Heart right ventricle (tissue), 16 donors: ENCODE measurements around the gene FGGY. TPM values are rescaled to one million over a fixed set of nuclear protein-coding genes. Genes with fewer than 3 reads are reported as not detected.

Experiments used
- ATAC-seq, 8 donors: fragments of 200-7000 bp; cut with Tn5 transposase; one replicate each; pipeline ENCODE4 v1.9.1; 2020; ENCODE audit warnings: mild to moderate bottlenecking in 8 of 8, moderate library complexity in 8 of 8, moderate number of reproducible peaks in 1 of 8
- DNase-seq, 2 donors: peaks; one replicate each; pipeline ENCODE4 v3.0.0-alpha.2; 2020
- H3K27ac ChIP-seq, 10 donors: fragments of 200-600 bp; sonication (generic) in 2 of 10; one replicate each; pipeline versions ENCODE4 v1.5.0 to v1.8.0; 2020 to 2022; ENCODE audit warnings: mild to moderate bottlenecking in 3 of 10
- H3K27me3 ChIP-seq, 7 donors: fragments of 200-600 bp; one replicate each; pipeline ENCODE4 v1.8.0; 2021 to 2022; ENCODE audit warnings: mild to moderate bottlenecking in 2 of 7
- H3K36me3 ChIP-seq, 9 donors: fragments of 200-600 bp; sonication (generic) in 1 of 9; one replicate each; pipeline versions ENCODE4 v1.5.0 to v1.8.0; 2020 to 2022; ENCODE audit warnings: mild to moderate bottlenecking in 2 of 9
- H3K4me1 ChIP-seq, 9 donors: fragments of 200-600 bp; sonication (generic) in 1 of 9; one replicate each; pipeline versions ENCODE4 v1.5.0 to v1.8.0; 2020 to 2022; ENCODE audit warnings: mild to moderate bottlenecking in 4 of 9
- H3K4me3 ChIP-seq, 10 donors: fragments of 200-600 bp; sonication (generic) in 2 of 10; one replicate each; pipeline versions ENCODE4 v1.5.0 to v1.8.0; 2020 to 2022; ENCODE audit warnings: mild to moderate bottlenecking in 7 of 10, moderate library complexity in 2 of 10
- H3K9me3 ChIP-seq, 11 donors: fragments of 200-600 bp in 10 of 11; sonication (generic) in 2 of 11; one replicate each; pipeline versions ENCODE4 v1.5.0 to v1.8.0; 2013 to 2022; ENCODE audit warnings: mild to moderate bottlenecking in 2 of 11, control low read depth in 1 of 11, moderate library complexity in 1 of 11
- WGBS, 2 donors: extraction: QIAGEN DNeasy Blood & Tissue Kit; methylation state at CpG; one replicate each; pipeline ENCODE4 v1.1.7; 2013; ENCODE audit warnings: inconsistent platforms in 1 of 2; 5-methylcytosine and 5-hydroxymethylcytosine counted together
- intact Hi-C, 10 donors: fragments of 100-400 bp; cut with DNase I; formaldehyde crosslinking; loops; one replicate each; pipeline versions ENCODE4 v1.11.1 to v1.14.2; 2022
- polyA plus RNA-seq, 2 donors: library from polyadenylated mRNA; stranded (reverse); fragments of 200-250 nt; gene quantifications; one replicate each; pipeline ENCODE4 v1.2.3, GENCODE V29; 2013
- total RNA-seq, 10 donors: library from RNA; stranded (reverse); fragmentation: NEBNext Ultra II Directional in 3 of 10; extraction: Animal tissue kit (Norgen Biotek cat#: 25700) in 3 of 10; gene quantifications; one replicate each; pipeline versions ENCODE4 v1.2.1 to v1.2.4, GENCODE V29; 2021 to 2023
- TF ChIP-seq, protein P1 (sequence below), 9 donors: fragments of 200-600 bp; sonication (generic) in 2 of 9; IDR thresholded peaks; one replicate each; pipeline versions ENCODE4 v1.5.0 to v1.8.0; 2021 to 2022; ENCODE audit warnings: antibody characterized with exemption in 9 of 9, mild to moderate bottlenecking in 5 of 9, moderate library complexity in 1 of 9
- donor health status: Arrhythmogenic right ventricular cardiomyopathy.
- donor health status: ischemic (EF 13 %, LVEDD 7.1; RV severe dilation, severe dysfunction).
- donor health status: healthy with polysubstance abuse.
- donor health status: DM: no; HTN: yes; CAD: no.
- donor health status: DM: no; HTN: no; CAD: no.
- donor health status: ischemic (EF 25% LVEDD 6.9; RV normal size, moderate dysfunction).
- donor health status: ischemic (EF 25% LVEDD 5.7; RV mildly dilated, moderate dysfunction).
- donor health status: healthy.
- donor health status: DM: yes; HTN: yes; CAD: no.
- donor health status: Ischemic cardiomyopathy.
- donor health status: ischemic (EF 35%, LVEDD 5.7; RV mildly dilated, moderate dysfunction).
- donor health status: nonischemic (EF 11% LVEDD 7.7; RV severe dilation, severe dysfunction).
- donor health status: DM: yes; HTN: yes; CAD: no.
- donor health status: PGD.
- donor health status: ischemic (EF 29% LVEDD 5.4; RV normal size, mild dysfunction).
- donor health status: nonischemic (EF 23%, LVEDD 6.1; RV moderate dilation, normal function).

The FGGY gene
- total and polyA plus RNA-seq, 12 donors = 3.1 to 51.8 (median 34.7) TPM

DNA sequence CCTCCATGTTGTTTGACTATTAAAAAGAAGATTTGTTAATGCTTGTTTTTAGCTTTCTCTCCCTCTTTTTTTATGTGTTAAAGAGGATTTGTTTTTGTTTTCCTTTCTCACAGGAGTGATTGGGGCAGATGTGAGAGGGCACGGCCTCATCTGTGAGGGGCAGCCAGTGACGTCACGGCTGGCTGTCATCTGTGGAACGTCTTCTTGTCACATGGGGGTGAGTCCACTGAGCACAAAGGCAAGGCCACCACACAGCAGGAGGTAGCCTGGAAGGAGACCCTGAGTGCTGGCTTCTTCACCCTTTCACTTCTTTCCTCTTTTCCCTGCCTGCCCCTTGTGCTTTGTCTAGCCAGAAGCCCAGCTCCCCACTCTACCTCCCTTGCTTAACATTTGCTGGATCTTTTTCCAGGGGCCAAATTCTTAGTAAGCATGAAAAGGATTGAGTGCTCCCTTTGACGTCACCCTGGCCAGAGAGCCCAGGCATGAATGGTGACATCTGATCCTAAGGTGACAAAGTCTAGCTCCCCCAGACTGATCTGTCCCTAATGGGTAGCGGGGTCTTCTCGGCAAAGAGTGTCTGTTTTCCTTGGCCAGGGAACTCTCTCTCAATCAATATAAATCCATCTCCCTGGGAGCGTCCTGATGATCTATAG lies 257.2 kb downstream of the FGGY start:
- ATAC-seq (no peak), DNase-seq (no peak)
- no peak overlapping the region for H3K4me3 ChIP-seq
- WGBS, 2 donors = 76 to 82% methylated on average over 8 of the region's 8 CpGs
- intact Hi-C loops = no loop called here
- no peaks in the 10 kb centered on the region for H3K27me3 ChIP-seq
- peaks cover 0 to 24% (median 0%) of the 10 kb centered on the region in 9 donors for H3K4me1 ChIP-seq
- H3K36me3 ChIP-seq = peaks cover 0 to 13% (median 0%) of the 10 kb centered on the region in 9 donors
- H3K27ac ChIP-seq = no peak overlapping the region
- TF ChIP-seq, protein P1, sequence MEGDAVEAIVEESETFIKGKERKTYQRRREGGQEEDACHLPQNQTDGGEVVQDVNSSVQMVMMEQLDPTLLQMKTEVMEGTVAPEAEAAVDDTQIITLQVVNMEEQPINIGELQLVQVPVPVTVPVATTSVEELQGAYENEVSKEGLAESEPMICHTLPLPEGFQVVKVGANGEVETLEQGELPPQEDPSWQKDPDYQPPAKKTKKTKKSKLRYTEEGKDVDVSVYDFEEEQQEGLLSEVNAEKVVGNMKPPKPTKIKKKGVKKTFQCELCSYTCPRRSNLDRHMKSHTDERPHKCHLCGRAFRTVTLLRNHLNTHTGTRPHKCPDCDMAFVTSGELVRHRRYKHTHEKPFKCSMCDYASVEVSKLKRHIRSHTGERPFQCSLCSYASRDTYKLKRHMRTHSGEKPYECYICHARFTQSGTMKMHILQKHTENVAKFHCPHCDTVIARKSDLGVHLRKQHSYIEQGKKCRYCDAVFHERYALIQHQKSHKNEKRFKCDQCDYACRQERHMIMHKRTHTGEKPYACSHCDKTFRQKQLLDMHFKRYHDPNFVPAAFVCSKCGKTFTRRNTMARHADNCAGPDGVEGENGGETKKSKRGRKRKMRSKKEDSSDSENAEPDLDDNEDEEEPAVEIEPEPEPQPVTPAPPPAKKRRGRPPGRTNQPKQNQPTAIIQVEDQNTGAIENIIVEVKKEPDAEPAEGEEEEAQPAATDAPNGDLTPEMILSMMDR (IDR thresholded peaks at IDR 0.05) = no peak
- H3K9me3 ChIP-seq = peaks cover 0 to 21% (median 6%) of the 10 kb centered on the region in 11 donors

DNA sequence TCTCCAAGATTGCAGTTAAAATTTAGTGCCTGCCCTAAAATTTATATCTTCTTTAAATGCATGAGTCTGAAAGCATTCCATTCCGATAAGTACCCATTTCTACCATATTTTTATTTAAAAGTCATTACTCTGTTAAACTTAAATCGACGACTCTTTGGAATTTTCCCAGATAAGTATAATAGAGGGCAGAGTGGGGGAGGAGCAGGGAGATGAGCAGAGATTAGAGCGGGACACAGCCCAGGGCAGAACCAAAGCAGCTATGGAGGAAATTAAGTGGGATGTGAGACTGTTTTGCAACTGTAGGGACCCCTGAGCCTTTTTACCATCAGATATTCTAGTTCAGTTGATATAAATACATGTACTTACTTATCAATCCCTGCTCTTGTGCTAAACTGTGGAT lies 257.9 kb downstream of the FGGY start:
- peaks cover 0 to 19% (median 0%) of the 10 kb centered on the region in 9 donors for H3K4me1 ChIP-seq
- intact Hi-C loops = no loop called here
- 81% methylated on average over 4 of the region's 4 CpGs for WGBS, 2 donors
- H3K27ac ChIP-seq = no peak overlapping the region
- no peak overlapping the region for H3K4me3 ChIP-seq
- no peaks in the 10 kb centered on the region for H3K27me3 ChIP-seq
- H3K36me3 ChIP-seq = peaks cover 0 to 13% (median 0%) of the 10 kb centered on the region in 9 donors
- H3K9me3 ChIP-seq = peaks cover 0 to 23% (median 6%) of the 10 kb centered on the region in 11 donors
- TF ChIP-seq, protein P1 (IDR thresholded peaks at IDR 0.05) = no peak
- DNase-seq = no peak
- ATAC-seq = no peak

DNA sequence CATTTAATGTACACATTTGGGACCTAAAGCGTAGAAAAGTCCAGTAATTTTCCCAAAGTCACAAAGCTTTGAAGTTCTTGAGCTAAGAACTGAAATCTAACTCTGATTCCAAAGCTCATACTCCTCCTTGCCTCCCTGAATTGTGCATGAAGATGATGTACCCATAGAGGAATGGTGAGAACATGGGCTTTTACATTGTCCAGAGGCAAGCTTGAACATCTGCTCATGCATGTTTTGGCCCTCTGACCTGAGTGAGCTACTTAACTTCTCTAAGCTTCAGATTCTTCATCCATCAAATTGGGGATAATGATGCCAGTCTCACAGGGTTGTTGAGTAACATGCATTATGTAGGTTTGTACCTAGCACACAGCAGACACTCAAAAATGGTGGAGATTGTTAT lies 259.5 kb downstream of the FGGY start:
- DNase-seq = no peak
- Histone ChIP-seq H3K4me3 (no peak overlapping the region), H3K27ac (no peak overlapping the region), H3K27me3 (no peaks in the 10 kb centered on the region), H3K4me1 (peaks cover 0 to 9% (median 0%) of the 10 kb centered on the region in 9 donors), H3K36me3 (peaks cover 0 to 13% (median 0%) of the 10 kb centered on the region in 9 donors), H3K9me3 (peaks cover 0 to 23% (median 6%) of the 10 kb centered on the region in 11 donors)
- 96 to 97% methylated on average over 1 of the region's 1 CpG for WGBS, 2 donors
- TF ChIP-seq, protein P1 (IDR thresholded peaks at IDR 0.05) = no peak
- intact Hi-C loops = no loop called here
- ATAC-seq = no peak

DNA sequence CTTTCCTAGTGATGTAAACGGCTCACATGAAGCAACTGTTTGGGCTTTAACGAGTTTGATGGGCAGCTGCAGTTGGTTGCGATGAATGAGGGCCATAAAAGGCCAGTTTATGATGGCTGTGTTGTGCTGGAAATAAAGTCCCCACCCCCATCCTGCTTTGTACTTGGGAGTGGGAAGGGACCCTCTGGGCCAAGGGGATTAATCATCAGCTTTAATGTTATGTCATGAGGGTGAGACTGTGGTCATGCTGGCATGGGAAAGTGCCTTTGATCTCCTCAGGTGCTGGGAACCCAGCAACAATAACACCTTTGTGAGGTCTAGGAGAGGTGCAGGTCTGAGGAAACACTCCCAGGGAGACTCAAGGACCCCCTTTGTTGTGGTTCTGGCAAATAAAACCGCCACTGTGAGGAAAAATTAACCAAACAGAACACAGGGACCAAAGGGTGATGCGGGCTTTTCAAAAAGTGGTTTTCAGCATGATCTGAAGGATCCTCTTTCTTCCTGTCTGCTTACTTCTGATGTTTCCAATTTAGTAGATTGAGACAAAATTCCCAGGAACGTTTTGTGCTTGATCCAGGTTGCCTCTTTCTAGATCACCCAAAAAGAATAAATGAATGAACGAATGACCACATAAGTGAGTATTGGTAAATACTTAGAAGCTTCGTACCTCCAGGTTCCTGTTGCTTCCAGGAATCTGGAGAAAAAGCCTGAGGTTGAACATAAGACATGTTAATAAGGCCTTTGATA lies 260.1 kb downstream of the FGGY start:
- WGBS, 2 donors = 91 to 96% methylated on average over 8 of the region's 8 CpGs
- TF ChIP-seq, protein P1 (IDR thresholded peaks at IDR 0.05) = no peak
- DNase-seq = no peak
- no peak overlapping the region for H3K4me3 ChIP-seq
- no peaks in the 10 kb centered on the region for H3K27me3 ChIP-seq
- peaks cover 0 to 23% (median 6%) of the 10 kb centered on the region in 11 donors for H3K9me3 ChIP-seq
- H3K36me3 ChIP-seq = peaks cover 0 to 13% (median 0%) of the 10 kb centered on the region in 9 donors
- intact Hi-C loops = no loop called here
- H3K27ac ChIP-seq = no peak overlapping the region
- ATAC-seq = no peak
- H3K4me1 ChIP-seq = peaks cover 0 to 6% (median 0%) of the 10 kb centered on the region in 9 donors
